HL-60 (cell line): ENCODE results near the gene ZNF232.

Experiments used
- DNase-seq, 2 experiments: peaks; one replicate each; pipeline ENCODE4 v3.0.0-alpha.2; 2010 to 2020; ENCODE audit warnings: low read depth in 1 of 2, low spot score in 1 of 2
- H3K27ac ChIP-seq: fragments of 250-450 bp; sonication (Bioruptor Pico); replicated peaks from 2 replicates; pipeline ENCODE4 v1.5.1; 2020; ENCODE audit warnings: mild to moderate bottlenecking, moderate library complexity
- H3K27me3 ChIP-seq: fragments of 250-450 bp; sonication (Bioruptor Pico); 2 replicates; pipeline ENCODE4 v1.5.1; 2021; ENCODE audit warnings: mild to moderate bottlenecking, moderate library complexity; ENCODE audit not compliant: insufficient read depth, poor library complexity, severe bottlenecking
- H3K4me3 ChIP-seq: replicated peaks from 2 replicates; pipeline ENCODE4 v1.5.1; 2011; ENCODE audit warnings: mild to moderate bottlenecking, control low read depth, low read length; ENCODE audit not compliant: insufficient read depth
- CTCF ChIP-seq: IDR thresholded peaks from one replicate; pipeline ENCODE4 v1.5.1; 2011; ENCODE audit warnings: low read length, control low read depth, inconsistent platforms; ENCODE audit not compliant: insufficient read depth
- GABPA ChIP-seq: IDR thresholded peaks from 2 replicates; pipeline ENCODE4 v1.6.1; 2012; ENCODE audit warnings: low read depth
- POLR2AphosphoS5 ChIP-seq: IDR thresholded peaks from 2 replicates; pipeline ENCODE4 v1.6.1; 2012; ENCODE audit warnings: low read depth
- REST ChIP-seq: IDR thresholded peaks from 2 replicates; pipeline ENCODE4 v1.6.1; 2012; ENCODE audit warnings: low read depth; ENCODE audit not compliant: insufficient replicate concordance
- SPI1 ChIP-seq: IDR thresholded peaks from 2 replicates; pipeline ENCODE4 v1.6.1; 2012; ENCODE audit warnings: low read depth, mild to moderate bottlenecking, borderline replicate concordance

ZNF232 gene

DNA sequence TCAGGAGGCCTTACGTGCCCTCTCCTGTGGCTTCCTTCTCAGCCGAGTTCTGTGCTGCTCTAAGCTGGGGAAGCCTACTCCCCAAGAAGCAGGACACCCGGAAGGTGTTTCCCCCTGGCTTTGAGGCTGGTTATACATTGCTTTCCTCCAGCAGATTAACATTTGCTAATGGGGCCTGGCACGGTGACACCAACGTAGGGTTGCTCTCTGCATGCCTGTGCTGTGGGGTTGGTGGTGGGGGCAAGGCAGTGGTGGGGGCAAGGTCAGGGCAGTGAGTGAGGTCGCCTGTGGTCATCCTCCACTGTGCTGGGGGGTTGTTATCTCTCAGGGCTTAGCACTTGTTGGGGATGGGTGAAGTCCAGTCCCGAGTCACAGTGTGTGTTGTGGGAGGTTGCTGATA, 8.4 kb upstream of the ZNF232 start:
- Histone ChIP-seq H3K4me3 (no peak overlapping the region), H3K27ac (no peak overlapping the region), H3K27me3 (no peaks in the 10 kb centered on the region)
- no peak for DNase-seq
- no peak for TF ChIP-seq REST
- TF ChIP-seq POLR2AphosphoS5 = no peak
- TF ChIP-seq SPI1 = no peak
- no peak for TF ChIP-seq GABPA
- no peak for TF ChIP-seq CTCF

GRCh38 chr17:5118219-5118618, 6.5 kb upstream of the ZNF232 start:
- H3K27me3 ChIP-seq = no peaks in the 10 kb centered on the region
- no peak overlapping the region for H3K4me3 ChIP-seq
- no peak for DNase-seq
- H3K27ac ChIP-seq = no peak overlapping the region
- TF ChIP-seq SPI1 (no peak), POLR2AphosphoS5 (no peak), GABPA (no peak), CTCF (no peak), REST (no peak)

GRCh38 chr17:5115673-5116651, 4.3 kb upstream of the ZNF232 start, which contains the start of gene USP6:
TSS of gene USP6 (plus strand) at chr17:5116032. CDS start at chr17:5130368, 14,336 bp downstream.
- no peak for DNase-seq
- Histone ChIP-seq H3K4me3 (no peak within 1 kb of the TSS), H3K27ac (no peak within 1 kb of the TSS), H3K27me3 (no peaks in the 10 kb centered on the region)
- TF ChIP-seq REST (no peak), POLR2AphosphoS5 (no peak), CTCF (no peak), GABPA (no peak), SPI1 (no peak)
